ENCODE data around the gene ABHD3. TPM values are rescaled to one million over a fixed set of nuclear protein-coding genes. Genes with fewer than 3 reads are reported as not detected.

Gene ABHD3
- total and polyA plus RNA-seq, 2 of the 8 experiments (the other 6 are each of a cell fraction or from before 2014, with no cell fraction given): 8.4 to 12.1 TPM

DNA sequence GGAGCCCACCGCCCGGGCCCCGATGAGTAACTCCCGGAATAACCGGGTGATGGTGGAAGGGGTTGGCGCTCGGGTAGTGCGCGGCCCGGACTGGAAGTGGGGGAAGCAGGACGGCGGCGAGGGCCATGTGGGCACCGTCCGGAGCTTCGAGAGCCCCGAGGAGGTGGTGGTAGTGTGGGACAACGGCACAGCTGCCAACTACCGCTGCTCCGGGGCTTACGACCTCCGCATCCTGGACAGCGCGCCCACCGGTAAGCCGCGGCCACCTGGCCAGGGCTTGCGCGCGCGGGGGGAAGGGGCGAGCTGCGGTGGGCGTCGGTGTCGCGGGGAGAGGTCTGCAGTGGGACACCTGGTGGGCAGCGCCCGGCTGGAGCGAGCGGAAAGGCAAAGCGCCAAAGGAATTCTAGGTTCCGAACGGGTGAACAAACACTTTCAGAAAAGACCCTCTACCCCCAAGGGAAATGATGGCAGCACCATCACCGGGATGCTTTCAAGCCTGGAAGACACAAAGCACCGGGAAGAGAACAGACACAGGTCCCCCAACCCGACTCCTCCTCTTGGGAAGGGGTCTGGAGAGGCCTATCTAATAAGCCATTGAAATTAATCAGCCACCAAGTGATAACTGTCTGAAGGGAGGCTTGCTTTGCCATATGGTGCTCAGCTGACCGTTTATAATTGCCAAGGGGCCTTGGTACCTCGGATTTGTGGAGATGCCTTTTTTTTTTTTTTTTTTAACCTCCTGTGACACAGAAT lies 37.2 kb upstream of the ABHD3 start (continued):
- TF ChIP-seq SAP30 (IDR thresholded peaks at IDR 0.05; ENCODE audit: insufficient read depth, insufficient replicate concordance, low read length) (no peak), ASH2L (IDR thresholded peaks at IDR 0.05; ENCODE audit: low read length) (peak; percentile 47), POLR2A (IDR thresholded peaks at IDR 0.05; ENCODE audit: control extremely low read depth in 1 of 2, low read depth in 2 of 2, low read length in 2 of 2) (no peak)

Data from H1 (cell line).